Measurements from ENCODE around the gene CBX1. TPM values are rescaled to one million over a fixed set of nuclear protein-coding genes. Genes with fewer than 3 reads are reported as not detected.

Gene CBX1
- total and polyA plus RNA-seq, 4 donors, result 3.4 to 11.6 (median 9.6) TPM

GRCh38 chr17:48149787-48150463, 48.6 kb upstream of the CBX1 start:
- TF ChIP-seq CTCF (IDR thresholded peaks at IDR 0.05; ENCODE audit: low read depth, low read length, missing input control) (no peak), SP1 (IDR thresholded peaks at IDR 0.05) (no peak), REST (IDR thresholded peaks at IDR 0.05) (no peak), MAX (IDR thresholded peaks at IDR 0.05) (no peak), GABPA (IDR thresholded peaks at IDR 0.05 in 1 of 2, conservative IDR thresholded peaks at IDR 0.05 in 1 of 2) (no peak), FOXA1 (IDR thresholded peaks at IDR 0.05) (no peak), RAD21 (IDR thresholded peaks at IDR 0.05) (no peak), ATF3 (IDR thresholded peaks at IDR 0.05) (no peak), TAF1 (conservative IDR thresholded peaks at IDR 0.05) (no peak), JUND (IDR thresholded peaks at IDR 0.05) (no peak), ZBTB33 (IDR thresholded peaks at IDR 0.05) (no peak), HNF4G (IDR thresholded peaks at IDR 0.05) (no peak), YY1 (IDR thresholded peaks at IDR 0.05) (no peak), HNF4A (conservative IDR thresholded peaks at IDR 0.05) (no peak), FOXA2 (IDR thresholded peaks at IDR 0.05) (no peak)
- Histone ChIP-seq H3K9me3 (ENCODE audit: control insufficient read depth in 4 of 4, low read length in 3 of 4) (no peaks in the 10 kb centered on the region), H3K4me3 (ENCODE audit: low read depth in 1 of 3, low read length in 3 of 3) (no peak overlapping the region), H3K36me3 (ENCODE audit: control insufficient read depth in 4 of 4, insufficient read depth in 3 of 4, low read depth in 1 of 4, low read length in 3 of 4) (peaks cover 0 to 7% (median 3%) of the 10 kb centered on the region in 4 donors), H3K9ac (ENCODE audit: low read depth in 1 of 2, low read length in 2 of 2) (no peak overlapping the region), H3K27me3 (ENCODE audit: control insufficient read depth in 4 of 4, insufficient read depth in 4 of 4, low read length in 3 of 4) (no peaks in the 10 kb centered on the region), H3K27ac (ENCODE audit: low read depth in 1 of 2, low read length in 2 of 2) (no peak overlapping the region), H3K4me1 (ENCODE audit: control insufficient read depth in 4 of 4, insufficient read depth in 4 of 4, low read length in 3 of 4) (peaks cover 0 to 20% (median 15%) of the 10 kb centered on the region in 4 donors)
- 91% methylated on average over 4 of the region's 4 CpGs for WGBS
- DNase-seq (ENCODE audit: low spot score), result no peak
